SK-N-SH treated with all-trans-retinoic acid at 6 μM for 48 hours (cell line): ENCODE results near the gene IL17RB.

Experiments used
- ATAC-seq: fragments of 200-7000 bp; cut with Tn5 transposase; 3 replicates; pipeline ENCODE4 v1.9.1; 2020; ENCODE audit warnings: mild to moderate bottlenecking, moderate library complexity
- ARNTL ChIP-seq: fragments of 450-650 bp; formaldehyde crosslinking; IDR thresholded peaks from 2 replicates; pipeline ENCODE4 v1.5.0; 2020; ENCODE audit warnings: low read depth, mild to moderate bottlenecking, moderate library complexity, borderline replicate concordance
- GLIS3 ChIP-seq: fragments of 250-450 bp; sonication (Bioruptor Pico); IDR thresholded peaks from 2 replicates; pipeline ENCODE4 v1.5.0; 2020; ENCODE audit warnings: mild to moderate bottlenecking, moderate library complexity
- ISL1 ChIP-seq: fragments of 250-450 bp; sonication (Bioruptor Pico); IDR thresholded peaks from 2 replicates; pipeline ENCODE4 v2.1.2; 2022; ENCODE audit warnings: mild to moderate bottlenecking, moderate library complexity
- OSR1 ChIP-seq: fragments of 250-450 bp; sonication (Bioruptor Pico); IDR thresholded peaks from 2 replicates; pipeline ENCODE4 v1.8.0; 2022; ENCODE audit warnings: moderate library complexity, mild to moderate bottlenecking, inconsistent platforms
- PPARA ChIP-seq: fragments of 250-450 bp; sonication (Bioruptor Pico); IDR thresholded peaks from 2 replicates; pipeline ENCODE4 v1.5.0; 2020; ENCODE audit warnings: mild to moderate bottlenecking, borderline replicate concordance
- RARB ChIP-seq: fragments of 250-450 bp; sonication (Bioruptor Pico); IDR thresholded peaks from 2 replicates; pipeline ENCODE4 v1.8.0; 2021; ENCODE audit warnings: mild to moderate bottlenecking, moderate library complexity
- ZC3H10 ChIP-seq: fragments of 250-450 bp; sonication (Bioruptor Pico); IDR thresholded peaks from 2 replicates; pipeline ENCODE4 v1.5.1; 2021; ENCODE audit warnings: mild to moderate bottlenecking, moderate library complexity
- ZFP3 ChIP-seq: fragments of 250-450 bp; sonication (Bioruptor Pico); IDR thresholded peaks from 2 replicates; pipeline ENCODE4 v1.5.0; 2020; ENCODE audit warnings: mild to moderate bottlenecking, moderate library complexity
- ZNF70 ChIP-seq: fragments of 450-650 bp; formaldehyde crosslinking; IDR thresholded peaks from 2 replicates; pipeline ENCODE4 v1.5.0; 2020; ENCODE audit warnings: mild to moderate bottlenecking, moderate library complexity
- ZNF8 ChIP-seq: fragments of 450-650 bp; formaldehyde crosslinking; IDR thresholded peaks from 2 replicates; pipeline ENCODE4 v1.5.0; 2020; ENCODE audit warnings: mild to moderate bottlenecking, moderate library complexity
- TF ChIP-seq, protein P1 (sequence below): fragments of 250-450 bp; sonication (Bioruptor Pico); IDR thresholded peaks from 2 replicates; pipeline ENCODE4 v1.8.0; 2020; ENCODE audit warnings: mild to moderate bottlenecking, moderate library complexity, borderline replicate concordance
- TF ChIP-seq, protein P2 (sequence below): fragments of 250-450 bp; sonication (Bioruptor Pico); IDR thresholded peaks from 2 replicates; pipeline ENCODE4 v1.8.0; 2021; ENCODE audit warnings: low read depth, mild to moderate bottlenecking, moderate library complexity, borderline replicate concordance
- TF ChIP-seq, protein P3 (sequence below): fragments of 250-450 bp; sonication (Bioruptor Pico); IDR thresholded peaks from 2 replicates; pipeline ENCODE4 v1.5.0; 2020; ENCODE audit warnings: mild to moderate bottlenecking, moderate library complexity
- TF ChIP-seq, protein P4 (sequence below): fragments of 250-450 bp; sonication (Bioruptor Pico); IDR thresholded peaks from 2 replicates; pipeline ENCODE4 v1.5.1; 2020; ENCODE audit warnings: low read depth, mild to moderate bottlenecking, moderate library complexity

Gene IL17RB

DNA sequence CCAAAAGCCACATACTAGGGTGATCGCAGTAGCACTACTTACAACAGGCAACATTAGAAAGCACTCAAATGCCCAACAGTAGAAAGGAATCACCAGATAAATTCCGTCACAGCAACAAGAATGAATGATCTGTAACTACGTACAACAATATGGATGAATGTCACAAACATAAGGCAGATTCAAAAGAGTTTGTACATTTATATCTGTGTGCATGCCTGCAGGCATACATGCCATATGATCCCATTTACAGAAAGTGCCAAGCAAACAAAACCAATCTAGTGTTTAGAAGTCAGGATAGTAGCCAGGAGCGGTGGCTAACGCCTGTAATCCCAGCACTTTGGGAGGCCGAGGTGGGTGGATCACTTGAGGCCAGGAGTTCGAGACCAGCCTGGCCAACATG, 3.5 kb downstream of the IL17RB start (continued):
- TF ChIP-seq, protein P1, sequence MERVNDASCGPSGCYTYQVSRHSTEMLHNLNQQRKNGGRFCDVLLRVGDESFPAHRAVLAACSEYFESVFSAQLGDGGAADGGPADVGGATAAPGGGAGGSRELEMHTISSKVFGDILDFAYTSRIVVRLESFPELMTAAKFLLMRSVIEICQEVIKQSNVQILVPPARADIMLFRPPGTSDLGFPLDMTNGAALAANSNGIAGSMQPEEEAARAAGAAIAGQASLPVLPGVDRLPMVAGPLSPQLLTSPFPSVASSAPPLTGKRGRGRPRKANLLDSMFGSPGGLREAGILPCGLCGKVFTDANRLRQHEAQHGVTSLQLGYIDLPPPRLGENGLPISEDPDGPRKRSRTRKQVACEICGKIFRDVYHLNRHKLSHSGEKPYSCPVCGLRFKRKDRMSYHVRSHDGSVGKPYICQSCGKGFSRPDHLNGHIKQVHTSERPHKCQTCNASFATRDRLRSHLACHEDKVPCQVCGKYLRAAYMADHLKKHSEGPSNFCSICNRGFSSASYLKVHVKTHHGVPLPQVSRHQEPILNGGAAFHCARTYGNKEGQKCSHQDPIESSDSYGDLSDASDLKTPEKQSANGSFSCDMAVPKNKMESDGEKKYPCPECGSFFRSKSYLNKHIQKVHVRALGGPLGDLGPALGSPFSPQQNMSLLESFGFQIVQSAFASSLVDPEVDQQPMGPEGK (CRISPR knock-in tag) = no peak
- no peak for TF ChIP-seq ZNF8 (CRISPR knock-in tag)
- no peak for TF ChIP-seq ZC3H10 (CRISPR knock-in tag)

DNA sequence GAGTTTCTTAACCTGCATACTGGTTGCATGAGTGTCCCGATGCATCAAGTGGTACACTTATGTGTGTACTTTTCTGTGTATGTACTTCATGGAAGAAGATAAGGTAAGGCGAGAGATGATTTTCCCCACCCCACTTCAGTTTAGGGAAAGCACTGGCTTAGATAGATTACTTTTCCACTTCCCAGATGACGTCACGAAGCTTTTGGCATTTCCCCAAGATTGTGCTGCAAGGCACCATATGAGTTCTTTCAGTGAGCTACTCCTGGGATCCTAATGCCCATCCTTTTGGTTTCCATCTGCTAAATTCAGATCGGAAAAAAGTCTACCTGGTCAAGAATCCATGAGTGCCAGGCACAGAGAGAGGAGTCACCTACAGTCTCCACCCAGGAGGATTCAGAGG, 4.5 kb downstream of the IL17RB start:
- no peak for ATAC-seq
- no peak for TF ChIP-seq ISL1
- no peak for TF ChIP-seq ARNTL (CRISPR knock-in tag)
- TF ChIP-seq ZNF8 (CRISPR knock-in tag) = no peak
- TF ChIP-seq GLIS3 = no peak

DNA sequence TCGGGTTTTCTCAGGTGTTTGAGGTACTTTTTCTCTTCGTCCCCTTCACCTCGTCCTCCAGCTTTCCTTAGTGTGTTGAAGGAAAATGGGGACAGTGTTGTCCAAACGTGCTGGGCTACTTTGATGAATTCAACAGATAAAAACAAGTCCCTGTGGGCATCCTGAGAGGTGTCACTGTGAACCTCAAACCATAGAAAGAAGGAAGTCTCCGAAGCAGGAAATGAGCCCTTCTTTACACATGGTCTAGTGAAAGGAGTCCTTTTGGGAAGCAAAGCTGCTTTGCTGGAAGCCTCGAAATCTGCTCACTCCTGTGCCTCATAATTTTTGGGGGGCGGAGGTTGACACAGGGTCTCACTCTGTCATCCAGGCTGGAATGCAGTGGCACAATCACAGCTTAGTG, 10.6 kb downstream of the IL17RB start:
- no peak for ATAC-seq
- TF ChIP-seq, protein P2, sequence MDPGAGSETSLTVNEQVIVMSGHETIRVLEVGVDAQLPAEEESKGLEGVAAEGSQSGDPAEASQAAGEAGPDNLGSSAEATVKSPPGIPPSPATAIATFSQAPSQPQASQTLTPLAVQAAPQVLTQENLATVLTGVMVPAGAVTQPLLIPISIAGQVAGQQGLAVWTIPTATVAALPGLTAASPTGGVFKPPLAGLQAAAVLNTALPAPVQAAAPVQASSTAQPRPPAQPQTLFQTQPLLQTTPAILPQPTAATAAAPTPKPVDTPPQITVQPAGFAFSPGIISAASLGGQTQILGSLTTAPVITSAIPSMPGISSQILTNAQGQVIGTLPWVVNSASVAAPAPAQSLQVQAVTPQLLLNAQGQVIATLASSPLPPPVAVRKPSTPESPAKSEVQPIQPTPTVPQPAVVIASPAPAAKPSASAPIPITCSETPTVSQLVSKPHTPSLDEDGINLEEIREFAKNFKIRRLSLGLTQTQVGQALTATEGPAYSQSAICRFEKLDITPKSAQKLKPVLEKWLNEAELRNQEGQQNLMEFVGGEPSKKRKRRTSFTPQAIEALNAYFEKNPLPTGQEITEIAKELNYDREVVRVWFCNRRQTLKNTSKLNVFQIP = no peak
- no peak for TF ChIP-seq ISL1
- no peak for TF ChIP-seq ARNTL (CRISPR knock-in tag)
- no peak for TF ChIP-seq OSR1
- TF ChIP-seq GLIS3 = no peak
- no peak for TF ChIP-seq ZNF70 (CRISPR knock-in tag)

DNA sequence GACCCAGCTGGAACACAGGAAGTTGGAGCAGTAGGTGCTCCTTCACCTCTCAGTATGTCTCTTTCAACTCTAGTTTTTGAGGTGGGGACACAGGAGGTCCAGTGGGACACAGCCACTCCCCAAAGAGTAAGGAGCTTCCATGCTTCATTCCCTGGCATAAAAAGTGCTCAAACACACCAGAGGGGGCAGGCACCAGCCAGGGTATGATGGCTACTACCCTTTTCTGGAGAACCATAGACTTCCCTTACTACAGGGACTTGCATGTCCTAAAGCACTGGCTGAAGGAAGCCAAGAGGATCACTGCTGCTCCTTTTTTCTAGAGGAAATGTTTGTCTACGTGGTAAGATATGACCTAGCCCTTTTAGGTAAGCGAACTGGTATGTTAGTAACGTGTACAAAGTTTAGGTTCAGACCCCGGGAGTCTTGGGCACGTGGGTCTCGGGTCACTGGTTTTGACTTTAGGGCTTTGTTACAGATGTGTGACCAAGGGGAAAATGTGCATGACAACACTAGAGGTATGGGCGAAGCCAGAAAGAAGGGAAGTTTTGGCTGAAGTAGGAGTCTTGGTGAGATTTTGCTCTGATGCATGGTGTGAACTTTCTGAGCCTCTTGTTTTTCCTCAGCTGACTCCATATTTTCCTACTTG, 11.9 kb downstream of the IL17RB start:
- TF ChIP-seq, protein P3, sequence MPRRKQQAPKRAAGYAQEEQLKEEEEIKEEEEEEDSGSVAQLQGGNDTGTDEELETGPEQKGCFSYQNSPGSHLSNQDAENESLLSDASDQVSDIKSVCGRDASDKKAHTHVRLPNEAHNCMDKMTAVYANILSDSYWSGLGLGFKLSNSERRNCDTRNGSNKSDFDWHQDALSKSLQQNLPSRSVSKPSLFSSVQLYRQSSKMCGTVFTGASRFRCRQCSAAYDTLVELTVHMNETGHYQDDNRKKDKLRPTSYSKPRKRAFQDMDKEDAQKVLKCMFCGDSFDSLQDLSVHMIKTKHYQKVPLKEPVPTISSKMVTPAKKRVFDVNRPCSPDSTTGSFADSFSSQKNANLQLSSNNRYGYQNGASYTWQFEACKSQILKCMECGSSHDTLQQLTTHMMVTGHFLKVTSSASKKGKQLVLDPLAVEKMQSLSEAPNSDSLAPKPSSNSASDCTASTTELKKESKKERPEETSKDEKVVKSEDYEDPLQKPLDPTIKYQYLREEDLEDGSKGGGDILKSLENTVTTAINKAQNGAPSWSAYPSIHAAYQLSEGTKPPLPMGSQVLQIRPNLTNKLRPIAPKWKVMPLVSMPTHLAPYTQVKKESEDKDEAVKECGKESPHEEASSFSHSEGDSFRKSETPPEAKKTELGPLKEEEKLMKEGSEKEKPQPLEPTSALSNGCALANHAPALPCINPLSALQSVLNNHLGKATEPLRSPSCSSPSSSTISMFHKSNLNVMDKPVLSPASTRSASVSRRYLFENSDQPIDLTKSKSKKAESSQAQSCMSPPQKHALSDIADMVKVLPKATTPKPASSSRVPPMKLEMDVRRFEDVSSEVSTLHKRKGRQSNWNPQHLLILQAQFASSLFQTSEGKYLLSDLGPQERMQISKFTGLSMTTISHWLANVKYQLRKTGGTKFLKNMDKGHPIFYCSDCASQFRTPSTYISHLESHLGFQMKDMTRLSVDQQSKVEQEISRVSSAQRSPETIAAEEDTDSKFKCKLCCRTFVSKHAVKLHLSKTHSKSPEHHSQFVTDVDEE = no peak
- TF ChIP-seq, protein P4, sequence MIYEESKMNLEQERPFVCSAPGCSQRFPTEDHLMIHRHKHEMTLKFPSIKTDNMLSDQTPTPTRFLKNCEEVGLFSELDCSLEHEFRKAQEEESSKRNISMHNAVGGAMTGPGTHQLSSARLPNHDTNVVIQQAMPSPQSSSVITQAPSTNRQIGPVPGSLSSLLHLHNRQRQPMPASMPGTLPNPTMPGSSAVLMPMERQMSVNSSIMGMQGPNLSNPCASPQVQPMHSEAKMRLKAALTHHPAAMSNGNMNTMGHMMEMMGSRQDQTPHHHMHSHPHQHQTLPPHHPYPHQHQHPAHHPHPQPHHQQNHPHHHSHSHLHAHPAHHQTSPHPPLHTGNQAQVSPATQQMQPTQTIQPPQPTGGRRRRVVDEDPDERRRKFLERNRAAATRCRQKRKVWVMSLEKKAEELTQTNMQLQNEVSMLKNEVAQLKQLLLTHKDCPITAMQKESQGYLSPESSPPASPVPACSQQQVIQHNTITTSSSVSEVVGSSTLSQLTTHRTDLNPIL = no peak
- TF ChIP-seq OSR1 (no peak), PPARA (no peak)
- no peak; the same call in 2 of the 3 replicates for ATAC-seq

DNA sequence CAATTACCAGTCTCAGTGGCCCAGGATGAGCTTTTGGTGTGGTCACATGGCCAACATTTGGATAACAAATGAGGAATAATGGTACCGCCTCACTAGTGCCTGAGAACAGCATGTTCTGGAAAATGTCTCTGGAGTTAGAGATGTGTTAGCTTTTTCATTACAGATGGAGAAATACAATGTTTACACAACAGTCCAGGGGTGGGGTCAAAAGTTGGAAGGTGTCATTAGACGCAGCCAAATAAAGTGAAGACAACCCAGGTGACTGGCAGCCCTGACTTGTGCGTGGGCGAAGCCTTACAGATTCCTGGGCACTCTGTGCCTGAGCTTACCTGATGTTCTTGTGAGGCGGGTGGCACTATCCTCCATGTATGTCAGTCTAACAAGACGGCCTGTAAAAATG, 12.8 kb downstream of the IL17RB start:
- ATAC-seq = no peak
- TF ChIP-seq RARB = no peak
- TF ChIP-seq, protein P2 = no peak
- TF ChIP-seq ZFP3 (CRISPR knock-in tag) = no peak
- TF ChIP-seq, protein P3 = no peak
- TF ChIP-seq, protein P4 = no peak
- no peak for TF ChIP-seq ZC3H10 (CRISPR knock-in tag)
